Hepatocyte (in vitro differentiated cells): ENCODE data around the gene JMJD7. TPM values are rescaled to one million over a fixed set of nuclear protein-coding genes. Genes with fewer than 3 reads are reported as not detected.

Experiments
- DNase-seq: peaks from one replicate; pipeline ENCODE4 v3.0.0-alpha.2; 2016; ENCODE audit warnings: low spot score
- H2AFZ ChIP-seq: fragments of 200-600 bp; sonication (generic); 2 replicates; pipeline ENCODE4 v1.6.0; 2016; ENCODE audit warnings: antibody characterized with exemption, mild to moderate bottlenecking
- H3K27ac ChIP-seq: fragments of 200-600 bp; sonication (generic); 2 replicates; pipeline ENCODE4 v1.5.1; 2016; ENCODE audit warnings: mild to moderate bottlenecking
- H3K27me3 ChIP-seq: fragments of 200-600 bp; sonication (generic); 2 replicates; pipeline ENCODE4 v1.6.1; 2016
- H3K36me3 ChIP-seq: fragments of 200-600 bp; sonication (generic); replicated peaks from 2 replicates; pipeline ENCODE4 v1.5.1; 2016; ENCODE audit warnings: low read depth; ENCODE audit not compliant: insufficient read depth
- H3K4me1 ChIP-seq: fragments of 200-600 bp; sonication (generic); 2 replicates; pipeline ENCODE4 v1.5.1; 2016; ENCODE audit warnings: mild to moderate bottlenecking, moderate library complexity; ENCODE audit not compliant: insufficient read depth
- H3K4me2 ChIP-seq: fragments of 200-600 bp; sonication (generic); 2 replicates; pipeline ENCODE4 v1.6.0; 2016
- H3K4me3 ChIP-seq: fragments of 200-600 bp; sonication (generic); 2 replicates; pipeline ENCODE4 v1.5.1; 2016; ENCODE audit warnings: mild to moderate bottlenecking
- H3K79me2 ChIP-seq: fragments of 200-600 bp; sonication (generic); 2 replicates; pipeline ENCODE4 v1.6.0; 2017; ENCODE audit warnings: mild to moderate bottlenecking
- H3K9me2 ChIP-seq: fragments of 200-600 bp; sonication (generic); replicated peaks from 2 replicates; pipeline ENCODE4 v1.6.0; 2017; ENCODE audit warnings: mild to moderate bottlenecking; ENCODE audit not compliant: insufficient read depth
- H3K9me3 ChIP-seq: fragments of 200-600 bp; sonication (generic); 2 replicates; pipeline ENCODE4 v1.5.1; 2016; ENCODE audit warnings: low read depth, mild to moderate bottlenecking
- H4K20me1 ChIP-seq: fragments of 200-600 bp; sonication (generic); 2 replicates; pipeline ENCODE4 v1.6.0; 2016; ENCODE audit warnings: mild to moderate bottlenecking; ENCODE audit not compliant: insufficient read depth, poor library complexity, severe bottlenecking
- CTCF ChIP-seq: fragments of 200-600 bp; sonication (generic); IDR thresholded peaks from 2 replicates; pipeline ENCODE4 v1.5.1; 2016; ENCODE audit warnings: antibody characterized with exemption, mild to moderate bottlenecking; ENCODE audit not compliant: poor library complexity
- EZH2 ChIP-seq: fragments of 200-600 bp; sonication (generic); IDR thresholded peaks from 2 replicates; pipeline ENCODE4 v1.6.1; 2016; ENCODE audit warnings: antibody characterized with exemption, mild to moderate bottlenecking, borderline replicate concordance
- EZH2phosphoT487 ChIP-seq: fragments of 200-600 bp; sonication (generic); IDR thresholded peaks from one replicate; pipeline ENCODE4 v1.6.1; 2018; ENCODE audit warnings: antibody characterized with exemption, mild to moderate bottlenecking, low read depth, moderate library complexity; ENCODE audit not compliant: unreplicated experiment, severe bottlenecking
- WGBS: methylation state at CpG from one replicate; pipeline ENCODE4 v1.1.6; 2016; ENCODE audit warnings: low lambda C conversion rate; ENCODE audit errors: missing lambda C conversion rate; 5-methylcytosine and 5-hydroxymethylcytosine counted together
- microRNA-seq: library from miRNA; unstranded; fragments of <30 nt; microRNA quantifications from one replicate; pipeline ENCODE4, GENCODE V29; 2017
- polyA plus RNA-seq: library from polyadenylated mRNA; unstranded; fragments of >200 nt; fragmentation: Nextera tagmentation; extraction: Ambion mirVana; gene quantifications from 2 replicates; pipeline ENCODE4 v1.2.1, GENCODE V29; 2016
- small RNA-seq: library from RNA; depleted of rRNA; stranded (forward); fragments of <200 nt; gene quantifications from one replicate; pipeline ENCODE3, GENCODE V24; 2014
- total RNA-seq: library from RNA; depleted of rRNA; stranded (reverse); fragments of >200 nt; gene quantifications from 2 replicates; pipeline ENCODE4 v1.2.3, GENCODE V29; 2014

The JMJD7 gene
- total and polyA plus RNA-seq, 2 experiments from 2014 or later = 9.9 to 14.1 TPM

- no peak overlapping the region for H3K4me3 ChIP-seq
- no peak overlapping the region for H2AFZ ChIP-seq
- H3K4me2 ChIP-seq = no peak overlapping the region
- no peak for TF ChIP-seq EZH2phosphoT487
- no peak for TF ChIP-seq CTCF
- no peak for TF ChIP-seq EZH2
- no peak for DNase-seq
- no peaks in the 10 kb centered on the region for H3K27me3 ChIP-seq
- H3K27ac ChIP-seq = no peak overlapping the region
- WGBS = 72% methylated on average over 7 of the region's 7 CpGs
- H3K79me2 ChIP-seq = no peaks in the 10 kb centered on the region
- no peaks in the 10 kb centered on the region for H3K9me3 ChIP-seq
- H4K20me1 ChIP-seq = no peaks in the 10 kb centered on the region
- no peaks in the 10 kb centered on the region for H3K9me2 ChIP-seq
- H3K36me3 ChIP-seq = no peaks in the 10 kb centered on the region
- H3K4me1 ChIP-seq = peaks cover 11% of the 10 kb centered on the region
These were observed 58.8 kb downstream of the JMJD7 start for GRCh38 chr15:41886741-41887140.

GRCh38 chr15:41887161-41887560 is 59.3 kb downstream of the JMJD7 start:
- TF ChIP-seq EZH2 (no peak), EZH2phosphoT487 (no peak), CTCF (no peak)
- H3K4me3 ChIP-seq = no peak overlapping the region
- H3K9me3 ChIP-seq = no peaks in the 10 kb centered on the region
- H3K79me2 ChIP-seq = no peaks in the 10 kb centered on the region
- peaks cover 7% of the 10 kb centered on the region for H3K4me1 ChIP-seq
- no peaks in the 10 kb centered on the region for H4K20me1 ChIP-seq
- no peak overlapping the region for H3K27ac ChIP-seq
- WGBS = 95% methylated on average over 10 of the region's 10 CpGs
- no peaks in the 10 kb centered on the region for H3K9me2 ChIP-seq
- no peak for DNase-seq
- no peaks in the 10 kb centered on the region for H3K27me3 ChIP-seq
- no peaks in the 10 kb centered on the region for H3K36me3 ChIP-seq
- no peak overlapping the region for H2AFZ ChIP-seq
- no peak overlapping the region for H3K4me2 ChIP-seq

Small RNA genes lying within 50 kb of the gene (microRNA-seq; reads per million reads assigned to microRNA genes)
- not detected for gene MIR4310

Small RNA genes lying within 50 kb of the gene (small RNA-seq; reads per million reads assigned to genes)
- gene JMJD7-PLA2G4B (not detected), gene MIR4310 (not detected), gene RNA5SP393 (not detected)

Other genes starting within 250 kb of the JMJD7 start
- gene MGA, start 167.7 kb upstream of the JMJD7 start, total RNA-seq = 35.0 and 39.6 TPM in 2 replicates
- 10.9 and 11.7 TPM in 2 replicates for gene MGA, start 167.7 kb upstream of the JMJD7 start, polyA plus RNA-seq
- gene MAPKBP1, start 53.6 kb upstream of the JMJD7 start, total RNA-seq = 19.9 and 24.5 TPM in 2 replicates
- 18.6 and 19.9 TPM in 2 replicates for gene MAPKBP1, start 53.6 kb upstream of the JMJD7 start, polyA plus RNA-seq
- 2.3 and 2.7 TPM in 2 replicates for gene PLA2G4B, start 10.8 kb downstream of the JMJD7 start, total RNA-seq
- gene PLA2G4B, start 10.8 kb downstream of the JMJD7 start, polyA plus RNA-seq = 19.2 and 19.6 TPM in 2 replicates
- 1.7 and 2.0 TPM in 2 replicates for gene SPTBN5, start 66.0 kb downstream of the JMJD7 start, total RNA-seq
- gene SPTBN5, start 66.0 kb downstream of the JMJD7 start, polyA plus RNA-seq = 1.9 and 2.6 TPM in 2 replicates
- gene EHD4, start 144.5 kb downstream of the JMJD7 start, total RNA-seq = 26.4 and 27.3 TPM in 2 replicates
- 30.9 and 34.7 TPM in 2 replicates for gene EHD4, start 144.5 kb downstream of the JMJD7 start, polyA plus RNA-seq
- gene PLA2G4E, start 192.9 kb downstream of the JMJD7 start, total RNA-seq = 0.07 and 0.20 TPM in 2 replicates
- 0.54 TPM in 1 of 2 replicates, not detected in the other for gene PLA2G4E, start 192.9 kb downstream of the JMJD7 start, polyA plus RNA-seq